Keratinocyte (primary cell): Measurements from ENCODE around the gene PILRB. TPM values are rescaled to one million over a fixed set of nuclear protein-coding genes. Genes with fewer than 3 reads are reported as not detected.
A peak's percentile ranks its signal among the peaks of the same experiment; 100 is the strongest.
"Not testable (repeated sequence)": the region's sequence is repeated elsewhere in the genome, so short reads cannot be mapped to it uniquely, and the experiment has no call there.

Source experiments
- DNase-seq: peaks from one replicate; pipeline ENCODE4 v3.0.0-alpha.2; 2011; ENCODE audit warnings: low read depth, missing footprints, low spot score
- FAIRE-seq: peaks from 2 replicates; lab custom pipeline; 2011; peaks lifted over from hg19 to GRCh38; lab: Jason Lieb, UNC
- H2AFZ ChIP-seq: 2 replicates; pipeline ENCODE4 v1.6.0; 2012; ENCODE audit warnings: low read length, control low read depth, inconsistent platforms; ENCODE audit not compliant: control insufficient read depth
- H3K27ac ChIP-seq: 2 replicates; pipeline ENCODE4 v1.5.1; 2011; ENCODE audit warnings: low read length; ENCODE audit not compliant: control insufficient read depth, insufficient read depth
- H3K27me3 ChIP-seq: 3 replicates; pipeline ENCODE4 v1.6.0; 2011; ENCODE audit warnings: low read length; ENCODE audit not compliant: control insufficient read depth, insufficient read depth; ENCODE audit errors: extremely low read depth
- H3K36me3 ChIP-seq, 2 experiments: 2 replicates in 1 of 2; 3 replicates in 1 of 2; pipeline ENCODE4 v1.5.1; 2011; ENCODE audit warnings: low read length in 2 of 2, mild to moderate bottlenecking in 1 of 2; ENCODE audit not compliant: control insufficient read depth in 2 of 2, insufficient read depth in 2 of 2; ENCODE audit errors: extremely low read depth in 1 of 2
- H3K4me1 ChIP-seq: 3 replicates; pipeline ENCODE4 v1.5.1; 2011; ENCODE audit warnings: low read length; ENCODE audit not compliant: control insufficient read depth, insufficient read depth; ENCODE audit errors: extremely low read depth
- H3K4me2 ChIP-seq: 3 replicates; pipeline ENCODE4 v1.6.0; 2011; ENCODE audit warnings: low read depth, low read length; ENCODE audit not compliant: control insufficient read depth, insufficient read depth; ENCODE audit errors: extremely low read depth
- H3K4me3 ChIP-seq, 3 experiments: fragments of 200-600 bp in 1 of 3; sonication (generic) in 1 of 3; 2 replicates in 2 of 3; 3 replicates in 1 of 3; pipeline ENCODE4 v1.5.1; 2011 to 2016; ENCODE audit warnings: low read length in 3 of 3, mild to moderate bottlenecking in 3 of 3, control low read depth in 2 of 3, inconsistent platforms in 1 of 3, low read depth in 1 of 3, mixed read lengths in 1 of 3, mixed run types in 1 of 3, moderate library complexity in 1 of 3; ENCODE audit not compliant: control insufficient read depth in 2 of 3, insufficient read depth in 2 of 3; ENCODE audit errors: extremely low read depth in 1 of 3
- H3K79me2 ChIP-seq: 2 replicates; pipeline ENCODE4 v1.6.0; 2012; ENCODE audit warnings: low read length; ENCODE audit not compliant: control insufficient read depth, insufficient read depth
- H3K9ac ChIP-seq: 3 replicates; pipeline ENCODE4 v1.6.0; 2011; ENCODE audit warnings: low read length; ENCODE audit not compliant: control insufficient read depth, insufficient read depth; ENCODE audit errors: extremely low read depth
- H3K9me1 ChIP-seq: 3 replicates; pipeline ENCODE4 v1.6.0; 2011; ENCODE audit warnings: low read length; ENCODE audit not compliant: control insufficient read depth, insufficient read depth; ENCODE audit errors: extremely low read depth
- H3K9me3 ChIP-seq: 2 replicates; pipeline ENCODE4 v1.5.1; 2012; ENCODE audit warnings: low read depth, low read length; ENCODE audit not compliant: control insufficient read depth
- H4K20me1 ChIP-seq: 3 replicates; pipeline ENCODE4 v1.6.0; 2011; ENCODE audit warnings: low read length; ENCODE audit not compliant: control insufficient read depth, insufficient read depth; ENCODE audit errors: extremely low read depth
- CTCF ChIP-seq, 3 experiments: IDR thresholded peaks in 1 of 3; conservative IDR thresholded peaks in 1 of 3; optimal IDR thresholded peaks in 1 of 3; 2 replicates in 2 of 3; 3 replicates in 1 of 3; pipeline versions ENCODE3 to v1.5.1; 2011; ENCODE audit warnings: low read length in 3 of 3, mild to moderate bottlenecking in 3 of 3, moderate library complexity in 2 of 3, control low read depth in 1 of 3, inconsistent platforms in 1 of 3; ENCODE audit not compliant: insufficient read depth in 2 of 3; ENCODE audit errors: extremely low read depth in 1 of 3
- dilution Hi-C: fragments of 300-500 bp; cut with MboI; formaldehyde crosslinking; loops from one replicate; pipeline ENCODE4 v1.7.0; 2020; ENCODE audit warnings: low sequenced_read_pairs; ENCODE audit not compliant: extremely low pct_ligation_motif_present
- polyA plus RNA-seq, 5 experiments: library from polyadenylated mRNA; depleted of rRNA in 3 of 5; stranded (reverse) in 3 of 5; stranded (forward) in 1 of 5; unstranded in 1 of 5; fragments of >200 nt; gene quantifications; 1 replicate in 1 of 5; 2 replicates in 3 of 5; 3 replicates in 1 of 5; pipeline versions ENCODE4 v1.2.1 to v1.2.3, GENCODE V29; 2011 to 2012; ENCODE audit warnings: missing spikeins in 2 of 5, low read depth in 1 of 5, low replicate concordance in 1 of 5

The PILRB gene
- polyA plus RNA-seq, 1 donor (not counting 4 experiments of a cell fraction or from before 2014, with no cell fraction given): 16.5 TPM

GRCh38 chr7:100344560-100345287, 13.2 kb upstream of the PILRB start:
- H3K4me2 ChIP-seq, H3K9me3 ChIP-seq, H3K9ac ChIP-seq, H3K27me3 ChIP-seq, FAIRE-seq, dilution Hi-C loops, H3K9me1 ChIP-seq, H2AFZ ChIP-seq, H3K4me3 ChIP-seq: not testable (repeated sequence)
- Histone ChIP-seq H3K27ac (peak overlapping the region; percentile 69), H4K20me1 (peaks cover 11% of the 10 kb centered on the region), H3K36me3 (peaks cover 17 to 30% of the 10 kb centered on the region in 2 experiments), H3K4me1 (peaks cover 18% of the 10 kb centered on the region), H3K79me2 (peaks cover 34% of the 10 kb centered on the region)
- peak; percentile 32 for DNase-seq
- peak in 2 of 3 experiments; percentile 40 to 51 for TF ChIP-seq CTCF (optimal IDR thresholded peaks at IDR 0.05 in 1 of 3, IDR thresholded peaks at IDR 0.05 in 1 of 3, conservative IDR thresholded peaks at IDR 0.05 in 1 of 3; ENCODE audit: extremely low read depth in 1 of 3, insufficient read depth in 2 of 3, low read length in 3 of 3)

DNA sequence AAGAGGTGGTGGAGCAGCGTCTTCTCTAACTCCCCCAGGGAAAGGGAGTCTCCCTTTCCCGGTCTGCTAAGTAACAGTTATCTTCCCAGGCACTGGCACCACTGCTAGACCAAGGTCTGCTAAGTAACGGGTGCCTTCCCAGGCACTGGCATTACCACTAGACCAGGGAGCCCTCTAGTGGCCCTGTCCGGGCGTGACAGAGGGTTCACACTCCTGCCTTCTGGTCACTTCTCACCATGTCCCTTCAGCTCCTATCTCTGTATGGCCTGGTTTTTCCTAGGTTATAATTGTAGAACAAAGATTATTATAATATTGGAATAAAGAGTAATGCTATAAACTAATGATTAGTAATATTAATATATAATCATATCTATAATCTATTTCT, 12.6 kb upstream of the PILRB start:
- dilution Hi-C loops: not testable (repeated sequence)
- Histone ChIP-seq H3K36me3 (peaks cover 19 to 34% of the 10 kb centered on the region in 2 experiments), H3K79me2 (peaks cover 36% of the 10 kb centered on the region)

More for the DNA sequence above, 12.6 kb upstream of the PILRB start:
- not testable (repeated sequence) for H3K9me3 ChIP-seq, H3K27me3 ChIP-seq, H3K9ac ChIP-seq, H3K4me3 ChIP-seq, H3K9me1 ChIP-seq, H2AFZ ChIP-seq, H3K27ac ChIP-seq, H3K4me2 ChIP-seq, FAIRE-seq, DNase-seq
- Histone ChIP-seq H4K20me1 (peaks cover 13% of the 10 kb centered on the region), H3K4me1 (peaks cover 18% of the 10 kb centered on the region)
- TF ChIP-seq CTCF (optimal IDR thresholded peaks at IDR 0.05 in 1 of 3, IDR thresholded peaks at IDR 0.05 in 1 of 3, conservative IDR thresholded peaks at IDR 0.05 in 1 of 3; ENCODE audit: extremely low read depth in 1 of 3, insufficient read depth in 2 of 3, low read length in 3 of 3): peak in 1 of 3 experiments; percentile 31
